Measurements from ENCODE around the gene PHF1.
A peak's percentile ranks its signal among the peaks of the same experiment; 100 is the strongest.

PHF1 gene

DNA sequence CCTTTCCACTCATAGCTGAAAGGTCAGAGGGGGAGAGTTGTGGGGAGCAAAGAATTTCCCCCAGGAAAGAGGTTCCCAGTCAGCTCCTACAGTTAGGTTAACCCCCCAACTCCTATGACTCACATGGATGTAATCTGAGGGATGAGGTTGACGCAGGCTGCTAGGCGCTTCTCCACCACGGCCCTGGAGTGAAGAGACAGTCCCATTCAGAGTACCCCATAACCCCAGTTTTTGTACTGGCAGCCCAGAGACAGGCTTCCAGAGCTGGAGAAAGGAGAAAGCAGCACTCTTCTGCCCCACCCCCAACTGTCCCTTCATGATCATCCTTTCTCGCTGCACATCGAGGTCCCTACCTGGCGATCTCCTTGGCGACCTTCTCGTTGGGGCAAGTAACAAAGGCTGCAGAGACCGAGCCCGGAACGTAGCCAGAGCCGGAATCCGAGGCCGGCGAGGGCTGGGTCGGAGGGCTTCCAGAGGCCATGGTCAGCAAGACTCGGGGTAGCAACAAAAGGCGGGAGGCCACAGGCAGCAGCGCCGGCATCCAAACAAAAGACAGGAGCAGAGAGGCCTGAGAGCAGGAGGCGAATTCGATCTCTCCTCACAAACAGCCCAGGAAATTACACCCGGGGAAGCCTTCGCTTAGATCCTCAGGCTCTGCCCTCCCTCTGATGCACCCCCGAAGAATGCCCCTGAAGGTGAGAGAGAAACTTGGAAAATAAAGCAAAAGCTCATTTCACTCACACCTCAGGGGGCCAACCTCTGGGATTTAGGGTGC lies 6.5 kb downstream of the PHF1 start:
- CTCF ChIA-PET: interaction anchor here (0.6 to 1.7 kb wide), 7 partner anchors 9 to 162 kb away, joined by 3 to 7 read pairs (median 3); partner anchors contain the start of gene BAK1
- peak overlapping the region; percentile 40 for H3K4me3 ChIP-seq (ENCODE audit: low read depth, low read length)
- no peaks in the 10 kb centered on the region for H3K9me3 ChIP-seq (ENCODE audit: control insufficient read depth, insufficient read depth, low read depth, low read length)
- H3K36me3 ChIP-seq (ENCODE audit: control insufficient read depth in 2 of 2, insufficient read depth in 1 of 2, low read length in 2 of 2): peaks cover 0 to 42% of the 10 kb centered on the region in 2 experiments; a peak in 1 of 3 replicates
- TF ChIP-seq ZBTB17 (tag by site-specific recombination; IDR thresholded peaks at IDR 0.05) (peak; percentile 2; the same call in 1 of the 2 replicates), ZIC2 (tag by site-specific recombination; IDR thresholded peaks at IDR 0.05) (no peak), ZBTB20 (tag by site-specific recombination; IDR thresholded peaks at IDR 0.05) (0 out of 2 replicates have a peak, but pooled peaks have one; percentile 12), ZNF629 (tag by site-specific recombination; IDR thresholded peaks at IDR 0.05) (no peak), ZFHX2 (tag by site-specific recombination; conservative IDR thresholded peaks at IDR 0.05) (no peak), HOXC10 (CRISPR knock-in tag; IDR thresholded peaks at IDR 0.05) (no peak), ZBTB8A (tag by site-specific recombination; IDR thresholded peaks at IDR 0.05) (no peak), ZNF335 (tag by site-specific recombination; conservative IDR thresholded peaks at IDR 0.05) (peak; percentile 72), WT1 (tag by site-specific recombination; IDR thresholded peaks at IDR 0.05) (0 out of 2 replicates have a peak, but pooled peaks have one; percentile 5)
- TF ChIP-seq, protein P1, sequence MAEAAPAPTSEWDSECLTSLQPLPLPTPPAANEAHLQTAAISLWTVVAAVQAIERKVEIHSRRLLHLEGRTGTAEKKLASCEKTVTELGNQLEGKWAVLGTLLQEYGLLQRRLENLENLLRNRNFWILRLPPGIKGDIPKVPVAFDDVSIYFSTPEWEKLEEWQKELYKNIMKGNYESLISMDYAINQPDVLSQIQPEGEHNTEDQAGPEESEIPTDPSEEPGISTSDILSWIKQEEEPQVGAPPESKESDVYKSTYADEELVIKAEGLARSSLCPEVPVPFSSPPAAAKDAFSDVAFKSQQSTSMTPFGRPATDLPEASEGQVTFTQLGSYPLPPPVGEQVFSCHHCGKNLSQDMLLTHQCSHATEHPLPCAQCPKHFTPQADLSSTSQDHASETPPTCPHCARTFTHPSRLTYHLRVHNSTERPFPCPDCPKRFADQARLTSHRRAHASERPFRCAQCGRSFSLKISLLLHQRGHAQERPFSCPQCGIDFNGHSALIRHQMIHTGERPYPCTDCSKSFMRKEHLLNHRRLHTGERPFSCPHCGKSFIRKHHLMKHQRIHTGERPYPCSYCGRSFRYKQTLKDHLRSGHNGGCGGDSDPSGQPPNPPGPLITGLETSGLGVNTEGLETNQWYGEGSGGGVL (tag by site-specific recombination; IDR thresholded peaks at IDR 0.05): peak; percentile 26; the same call in 1 of the 2 replicates
- TF ChIP-seq, protein P2, sequence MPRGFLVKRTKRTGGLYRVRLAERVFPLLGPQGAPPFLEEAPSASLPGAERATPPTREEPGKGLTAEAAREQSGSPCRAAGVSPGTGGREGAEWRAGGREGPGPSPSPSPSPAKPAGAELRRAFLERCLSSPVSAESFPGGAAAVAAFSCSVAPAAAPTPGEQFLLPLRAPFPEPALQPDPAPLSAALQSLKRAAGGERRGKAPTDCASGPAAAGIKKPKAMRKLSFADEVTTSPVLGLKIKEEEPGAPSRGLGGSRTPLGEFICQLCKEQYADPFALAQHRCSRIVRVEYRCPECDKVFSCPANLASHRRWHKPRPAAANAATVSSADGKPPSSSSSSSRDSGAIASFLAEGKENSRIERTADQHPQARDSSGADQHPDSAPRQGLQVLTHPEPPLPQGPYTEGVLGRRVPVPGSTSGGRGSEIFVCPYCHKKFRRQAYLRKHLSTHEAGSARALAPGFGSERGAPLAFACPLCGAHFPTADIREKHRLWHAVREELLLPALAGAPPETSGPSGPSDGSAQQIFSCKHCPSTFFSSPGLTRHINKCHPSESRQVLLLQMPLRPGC (tag by site-specific recombination; IDR thresholded peaks at IDR 0.05): no peak
- TF ChIP-seq, protein P3, sequence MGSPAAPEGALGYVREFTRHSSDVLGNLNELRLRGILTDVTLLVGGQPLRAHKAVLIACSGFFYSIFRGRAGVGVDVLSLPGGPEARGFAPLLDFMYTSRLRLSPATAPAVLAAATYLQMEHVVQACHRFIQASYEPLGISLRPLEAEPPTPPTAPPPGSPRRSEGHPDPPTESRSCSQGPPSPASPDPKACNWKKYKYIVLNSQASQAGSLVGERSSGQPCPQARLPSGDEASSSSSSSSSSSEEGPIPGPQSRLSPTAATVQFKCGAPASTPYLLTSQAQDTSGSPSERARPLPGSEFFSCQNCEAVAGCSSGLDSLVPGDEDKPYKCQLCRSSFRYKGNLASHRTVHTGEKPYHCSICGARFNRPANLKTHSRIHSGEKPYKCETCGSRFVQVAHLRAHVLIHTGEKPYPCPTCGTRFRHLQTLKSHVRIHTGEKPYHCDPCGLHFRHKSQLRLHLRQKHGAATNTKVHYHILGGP (tag by site-specific recombination; IDR thresholded peaks at IDR 0.05): peak; percentile 35; the same call in 1 of the 2 replicates
- TF ChIP-seq, protein P4, sequence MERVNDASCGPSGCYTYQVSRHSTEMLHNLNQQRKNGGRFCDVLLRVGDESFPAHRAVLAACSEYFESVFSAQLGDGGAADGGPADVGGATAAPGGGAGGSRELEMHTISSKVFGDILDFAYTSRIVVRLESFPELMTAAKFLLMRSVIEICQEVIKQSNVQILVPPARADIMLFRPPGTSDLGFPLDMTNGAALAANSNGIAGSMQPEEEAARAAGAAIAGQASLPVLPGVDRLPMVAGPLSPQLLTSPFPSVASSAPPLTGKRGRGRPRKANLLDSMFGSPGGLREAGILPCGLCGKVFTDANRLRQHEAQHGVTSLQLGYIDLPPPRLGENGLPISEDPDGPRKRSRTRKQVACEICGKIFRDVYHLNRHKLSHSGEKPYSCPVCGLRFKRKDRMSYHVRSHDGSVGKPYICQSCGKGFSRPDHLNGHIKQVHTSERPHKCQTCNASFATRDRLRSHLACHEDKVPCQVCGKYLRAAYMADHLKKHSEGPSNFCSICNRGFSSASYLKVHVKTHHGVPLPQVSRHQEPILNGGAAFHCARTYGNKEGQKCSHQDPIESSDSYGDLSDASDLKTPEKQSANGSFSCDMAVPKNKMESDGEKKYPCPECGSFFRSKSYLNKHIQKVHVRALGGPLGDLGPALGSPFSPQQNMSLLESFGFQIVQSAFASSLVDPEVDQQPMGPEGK (tag by site-specific recombination; IDR thresholded peaks at IDR 0.05): peak; percentile 66
- no peaks in the 10 kb centered on the region for H3K4me1 ChIP-seq (ENCODE audit: control insufficient read depth, insufficient read depth, low read length)
- peak overlapping the region; percentile 67 for H3K27ac ChIP-seq (ENCODE audit: extremely low read depth, low read depth, low read length)
- POLR2A ChIA-PET: interaction anchor here (0.6 to 3.4 kb wide), 7 partner anchors 9 to 445 kb away, joined by 3 to 16 read pairs (median 9); partner anchors contain the start of genes RPS18, VPS52, ZBTB22 and ZBTB9

DNA sequence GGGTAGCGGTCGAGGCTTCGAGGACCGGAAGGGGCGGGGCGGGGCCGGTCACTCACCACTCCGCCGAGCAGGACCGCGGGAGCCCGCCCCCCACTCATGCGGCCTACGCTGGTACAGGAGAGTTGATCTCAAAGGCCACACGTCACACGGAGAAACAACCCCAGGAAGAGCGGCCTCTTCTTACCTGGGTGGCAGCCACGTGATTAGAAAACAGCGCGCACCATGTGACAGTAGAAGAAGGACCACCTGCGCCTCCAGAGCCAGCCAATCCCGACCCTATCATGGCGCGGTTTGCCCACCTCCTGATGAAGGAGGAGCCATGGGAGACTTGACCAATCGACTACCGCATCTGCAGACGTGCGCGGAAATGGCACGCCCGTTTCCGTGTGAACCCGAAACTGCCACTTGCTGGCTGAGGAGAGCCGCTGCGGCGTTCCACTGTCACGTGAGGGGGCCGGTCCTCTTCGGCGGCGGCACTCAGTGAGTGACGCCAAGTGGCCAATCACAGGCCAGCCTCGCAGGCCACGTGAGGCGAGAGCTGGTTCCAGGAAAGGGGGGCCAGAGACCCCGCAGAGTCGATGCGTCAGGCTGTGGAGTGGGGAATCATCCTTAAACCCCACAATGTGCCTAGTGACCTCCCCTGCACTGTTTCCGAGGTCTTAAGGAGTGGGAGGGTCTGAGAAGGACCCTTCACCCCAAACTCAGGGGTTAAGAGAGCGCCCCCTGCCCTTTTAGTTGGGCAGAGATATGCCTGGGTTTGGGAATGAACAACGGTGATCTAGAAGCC lies 7.3 kb downstream of the PHF1 start, which contains the start of gene CUTA:
Gene CUTA, minus strand, starts transcription at position 205 of the 787 bp plus-strand sequence. Its CDS starts 107 bp downstream, at position 98.
- POLR2A ChIA-PET: interaction anchor here (0.5 to 3.4 kb wide), 12 partner anchors 8 to 796 kb away, joined by 3 to 16 read pairs (median 8); partner anchors contain the start of genes B3GALT4, PHF1, RPS18 and VPS52
- H3K36me3 ChIP-seq (ENCODE audit: control insufficient read depth in 2 of 2, insufficient read depth in 1 of 2, low read length in 2 of 2): peaks cover 0 to 34% of the 10 kb centered on the region in 2 experiments; a peak in 1 of 3 replicates
- peak within 1 kb of the TSS; percentile 46 for H3K4me3 ChIP-seq (ENCODE audit: low read depth, low read length)
- peak within 1 kb of the TSS; percentile 67 for H3K27ac ChIP-seq (ENCODE audit: extremely low read depth, low read depth, low read length)
- H3K9me3 ChIP-seq (ENCODE audit: control insufficient read depth, insufficient read depth, low read depth, low read length): no peaks in the 10 kb centered on the region
- H3K4me1 ChIP-seq (ENCODE audit: control insufficient read depth, insufficient read depth, low read length): no peaks in the 10 kb centered on the region
- CTCF ChIA-PET: interaction anchor here (0.6 to 2.2 kb wide), 13 partner anchors 10 to 284 kb away, joined by 3 to 13 read pairs (median 4); partner anchors contain the start of genes B3GALT4 and BAK1
- no peak for TF ChIP-seq ZFP41 (tag by site-specific recombination; IDR thresholded peaks at IDR 0.05; ENCODE audit: borderline replicate concordance)
- TF ChIP-seq ZNF501 (tag by site-specific recombination; IDR thresholded peaks at IDR 0.05): no peak; the same call in 1 of the 2 replicates
- no peak for TF ChIP-seq ZNF23 (tag by site-specific recombination; IDR thresholded peaks at IDR 0.05; ENCODE audit: borderline replicate concordance)
- TF ChIP-seq EGR2 (tag by site-specific recombination; IDR thresholded peaks at IDR 0.05; ENCODE audit: low read depth): peak; percentile 63
- TF ChIP-seq, protein P5, sequence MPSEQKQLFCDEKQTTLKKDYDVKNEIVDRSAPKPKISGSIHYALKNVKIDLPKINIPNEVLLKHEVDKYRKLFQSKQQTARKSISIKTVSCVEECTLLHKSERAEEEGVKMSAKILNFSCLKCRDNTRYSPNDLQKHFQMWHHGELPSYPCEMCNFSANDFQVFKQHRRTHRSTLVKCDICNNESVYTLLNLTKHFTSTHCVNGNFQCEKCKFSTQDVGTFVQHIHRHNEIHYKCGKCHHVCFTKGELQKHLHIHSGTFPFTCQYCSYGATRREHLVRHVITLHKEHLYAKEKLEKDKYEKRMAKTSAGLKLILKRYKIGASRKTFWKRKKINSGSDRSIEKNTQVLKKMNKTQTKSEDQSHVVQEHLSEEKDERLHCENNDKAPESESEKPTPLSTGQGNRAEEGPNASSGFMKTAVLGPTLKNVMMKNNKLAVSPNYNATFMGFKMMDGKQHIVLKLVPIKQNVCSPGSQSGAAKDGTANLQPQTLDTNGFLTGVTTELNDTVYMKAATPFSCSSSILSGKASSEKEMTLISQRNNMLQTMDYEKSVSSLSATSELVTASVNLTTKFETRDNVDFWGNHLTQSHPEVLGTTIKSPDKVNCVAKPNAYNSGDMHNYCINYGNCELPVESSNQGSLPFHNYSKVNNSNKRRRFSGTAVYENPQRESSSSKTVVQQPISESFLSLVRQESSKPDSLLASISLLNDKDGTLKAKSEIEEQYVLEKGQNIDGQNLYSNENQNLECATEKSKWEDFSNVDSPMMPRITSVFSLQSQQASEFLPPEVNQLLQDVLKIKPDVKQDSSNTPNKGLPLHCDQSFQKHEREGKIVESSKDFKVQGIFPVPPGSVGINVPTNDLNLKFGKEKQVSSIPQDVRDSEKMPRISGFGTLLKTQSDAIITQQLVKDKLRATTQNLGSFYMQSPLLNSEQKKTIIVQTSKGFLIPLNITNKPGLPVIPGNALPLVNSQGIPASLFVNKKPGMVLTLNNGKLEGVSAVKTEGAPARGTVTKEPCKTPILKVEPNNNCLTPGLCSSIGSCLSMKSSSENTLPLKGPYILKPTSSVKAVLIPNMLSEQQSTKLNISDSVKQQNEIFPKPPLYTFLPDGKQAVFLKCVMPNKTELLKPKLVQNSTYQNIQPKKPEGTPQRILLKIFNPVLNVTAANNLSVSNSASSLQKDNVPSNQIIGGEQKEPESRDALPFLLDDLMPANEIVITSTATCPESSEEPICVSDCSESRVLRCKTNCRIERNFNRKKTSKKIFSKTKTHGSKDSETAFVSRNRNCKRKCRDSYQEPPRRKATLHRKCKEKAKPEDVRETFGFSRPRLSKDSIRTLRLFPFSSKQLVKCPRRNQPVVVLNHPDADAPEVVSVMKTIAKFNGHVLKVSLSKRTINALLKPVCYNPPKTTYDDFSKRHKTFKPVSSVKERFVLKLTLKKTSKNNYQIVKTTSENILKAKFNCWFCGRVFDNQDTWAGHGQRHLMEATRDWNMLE (tag by site-specific recombination; conservative IDR thresholded peaks at IDR 0.05; ENCODE audit: low read depth): 0 out of 2 replicates have a peak, but pooled peaks have one; percentile 33
- no peak for TF ChIP-seq ZNF530 (tag by site-specific recombination; IDR thresholded peaks at IDR 0.05; ENCODE audit: low read depth)
